HG02943 (cell line): Measurements from ENCODE around the gene GPR139.

ENCODE experiments used
- ATAC-seq: cut with Tn5 transposase; IDR thresholded peaks from one replicate; pipeline ENCODE4 v1.9.1; 2021; ENCODE audit warnings: mild to moderate bottlenecking, low read depth, moderate library complexity; ENCODE audit not compliant: unreplicated experiment

GPR139 gene

GRCh38 chr16:20056436-20056835 lies 17.3 kb downstream of the GPR139 start:
- no peak for ATAC-seq

DNA sequence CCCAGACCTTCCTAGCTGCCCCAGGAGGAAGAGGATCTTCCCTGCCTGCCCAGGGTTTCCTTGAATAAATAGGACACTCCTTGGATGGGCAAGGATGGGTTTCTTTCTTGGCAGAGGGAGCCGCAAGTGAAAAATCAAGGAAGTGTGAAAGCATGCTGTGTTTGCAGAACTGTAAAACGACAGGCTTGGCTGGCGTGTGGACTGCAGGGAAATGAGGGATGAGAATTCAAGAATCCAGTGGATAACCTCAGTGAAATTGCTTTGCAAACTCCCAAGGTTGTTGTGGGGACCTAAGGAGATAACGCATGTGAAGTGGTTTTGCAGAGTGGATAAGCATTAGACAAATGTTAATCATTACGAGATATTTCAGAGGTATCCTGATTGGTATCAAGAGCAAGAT lies 20.4 kb downstream of the GPR139 start:
- no peak for ATAC-seq

DNA sequence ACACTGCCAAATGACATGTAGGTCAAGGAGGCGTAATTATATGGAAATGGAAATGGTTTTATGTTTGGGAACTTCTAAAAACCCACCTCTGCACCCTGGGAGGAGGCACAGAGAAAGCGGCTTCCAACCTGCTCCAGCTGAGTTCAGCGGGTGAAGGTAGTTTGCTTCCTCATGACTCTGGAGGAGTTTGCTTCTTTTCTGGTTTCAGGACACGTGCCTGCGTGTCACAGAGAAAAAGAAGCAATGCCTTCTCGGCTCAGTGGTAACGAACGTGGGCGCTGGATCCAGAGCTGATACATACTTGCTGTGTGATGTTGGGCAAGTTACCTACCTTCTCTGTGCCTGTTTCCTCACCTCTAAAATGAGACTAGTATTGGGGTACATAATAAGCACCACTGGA lies 22.1 kb downstream of the GPR139 start:
- no peak for ATAC-seq

DNA sequence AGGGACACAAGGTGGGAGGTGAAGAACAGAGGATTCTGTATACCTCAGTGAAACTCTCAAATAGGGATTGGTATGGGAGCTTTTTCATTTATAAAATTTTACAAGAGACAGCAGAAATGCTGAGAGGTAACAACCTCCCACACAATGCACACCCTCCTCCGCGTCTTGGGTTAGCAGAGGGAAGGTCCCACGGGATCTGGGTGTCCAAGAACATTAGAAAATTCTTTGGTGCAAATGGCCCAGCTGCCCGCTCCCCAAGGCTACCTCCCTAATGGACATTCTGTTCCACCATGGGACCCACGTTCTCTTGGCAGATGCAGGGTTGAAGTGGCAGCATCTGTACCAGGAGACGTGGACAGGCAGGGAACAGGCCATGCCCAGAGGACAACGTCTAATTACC lies 22.5 kb downstream of the GPR139 start:
- no peak for ATAC-seq

- ATAC-seq, result no peak
Observed at GRCh38 chr16:20049831-20050230, 23.9 kb downstream of the GPR139 start.

- ATAC-seq, result no peak
Observed at GRCh38 chr16:20045886-20046285, 27.8 kb downstream of the GPR139 start.

GRCh38 chr16:20042848-20043247 lies 30.8 kb downstream of the GPR139 start:
- no peak for ATAC-seq

GRCh38 chr16:20041924-20042596 lies 31.6 kb downstream of the GPR139 start:
- ATAC-seq, result no peak

GRCh38 chr16:20040011-20040410 lies 33.7 kb downstream of the GPR139 start:
- ATAC-seq, result no peak

GRCh38 chr16:20029611-20030010 lies 44.1 kb downstream of the GPR139 start:
- no peak for ATAC-seq

DNA sequence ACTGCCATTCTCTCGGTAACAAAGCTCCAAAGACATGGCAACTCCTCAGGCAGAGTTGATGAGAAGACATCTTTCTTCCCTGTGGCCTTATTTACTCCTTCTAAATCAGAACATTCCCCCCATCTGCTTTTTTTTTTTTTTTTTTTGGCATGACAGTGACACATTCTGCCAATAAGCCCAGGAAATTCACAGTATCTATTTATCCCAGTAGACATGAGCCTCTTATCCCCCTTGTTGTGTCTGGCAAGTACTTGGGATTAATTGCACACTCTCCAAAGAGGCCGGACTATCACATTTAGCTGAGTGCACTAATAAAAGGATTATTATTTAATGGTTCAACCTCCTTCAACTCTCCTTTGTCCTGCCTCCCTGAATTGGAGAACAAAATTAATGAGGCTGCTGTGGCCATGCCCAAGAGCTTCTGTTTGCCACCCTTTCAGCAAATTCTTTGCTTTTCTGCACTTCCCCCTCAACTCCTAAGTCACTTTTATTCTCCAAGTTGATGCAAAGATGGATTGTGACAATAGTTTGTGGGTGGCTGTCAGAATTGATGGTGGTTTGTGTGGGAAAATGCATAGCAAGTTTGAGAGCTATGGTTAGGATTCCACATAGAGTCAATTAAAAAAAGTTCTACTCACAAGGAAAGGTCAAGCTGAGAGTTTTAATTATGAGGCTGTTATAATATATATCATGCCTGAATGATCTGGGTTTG lies 47.2 kb downstream of the GPR139 start:
- no peak for ATAC-seq

DNA sequence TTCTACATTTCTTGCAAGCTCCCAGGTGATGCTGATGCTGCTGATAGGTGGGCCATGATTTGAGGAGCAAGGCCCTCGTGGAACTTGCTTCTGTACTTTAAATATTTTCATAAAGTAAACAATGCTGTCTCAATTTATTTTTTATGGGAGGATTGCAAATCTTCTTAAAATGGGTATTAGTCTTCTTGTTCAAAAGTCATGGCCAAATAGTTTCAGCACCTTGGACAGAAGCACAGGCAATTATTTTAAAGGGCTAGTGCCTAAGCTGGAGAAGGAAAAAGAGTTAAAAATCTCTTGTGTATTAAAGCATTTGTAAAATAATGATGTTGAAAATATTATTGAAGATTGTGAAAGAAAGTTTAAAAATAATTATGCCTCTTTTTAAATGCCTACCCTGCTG lies 50.5 kb downstream of the GPR139 start:
- no peak for ATAC-seq

GRCh38 chr16:20020976-20021375 lies 52.7 kb downstream of the GPR139 start:
- no peak for ATAC-seq

- ATAC-seq, result no peak
Observed at GRCh38 chr16:20020083-20020482, 53.6 kb downstream of the GPR139 start.

DNA sequence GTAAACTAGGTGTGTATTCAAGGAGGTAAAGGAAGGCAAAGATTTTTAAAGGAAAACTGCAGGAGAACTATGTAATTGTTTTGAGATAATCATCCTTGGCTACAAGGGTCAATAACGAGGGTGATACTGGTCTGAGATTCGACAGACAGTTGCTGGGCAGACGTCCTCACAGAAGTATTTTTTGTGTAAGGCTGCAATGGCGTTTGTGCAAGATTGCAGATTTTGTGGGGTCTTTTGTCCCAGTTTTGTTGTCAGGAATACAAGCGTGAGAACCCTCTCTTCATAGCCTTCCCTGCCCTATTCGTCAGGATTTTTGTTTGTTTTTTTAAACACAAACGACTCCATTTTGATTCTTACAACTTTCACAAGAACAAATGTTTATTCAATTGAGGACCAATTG lies 57.5 kb downstream of the GPR139 start:
- no peak for ATAC-seq

- ATAC-seq, result no peak
Observed at GRCh38 chr16:20004931-20005330, 68.8 kb downstream of the GPR139 start.

- ATAC-seq, result no peak
Observed at GRCh38 chr16:20002936-20003335, 70.8 kb downstream of the GPR139 start.

DNA sequence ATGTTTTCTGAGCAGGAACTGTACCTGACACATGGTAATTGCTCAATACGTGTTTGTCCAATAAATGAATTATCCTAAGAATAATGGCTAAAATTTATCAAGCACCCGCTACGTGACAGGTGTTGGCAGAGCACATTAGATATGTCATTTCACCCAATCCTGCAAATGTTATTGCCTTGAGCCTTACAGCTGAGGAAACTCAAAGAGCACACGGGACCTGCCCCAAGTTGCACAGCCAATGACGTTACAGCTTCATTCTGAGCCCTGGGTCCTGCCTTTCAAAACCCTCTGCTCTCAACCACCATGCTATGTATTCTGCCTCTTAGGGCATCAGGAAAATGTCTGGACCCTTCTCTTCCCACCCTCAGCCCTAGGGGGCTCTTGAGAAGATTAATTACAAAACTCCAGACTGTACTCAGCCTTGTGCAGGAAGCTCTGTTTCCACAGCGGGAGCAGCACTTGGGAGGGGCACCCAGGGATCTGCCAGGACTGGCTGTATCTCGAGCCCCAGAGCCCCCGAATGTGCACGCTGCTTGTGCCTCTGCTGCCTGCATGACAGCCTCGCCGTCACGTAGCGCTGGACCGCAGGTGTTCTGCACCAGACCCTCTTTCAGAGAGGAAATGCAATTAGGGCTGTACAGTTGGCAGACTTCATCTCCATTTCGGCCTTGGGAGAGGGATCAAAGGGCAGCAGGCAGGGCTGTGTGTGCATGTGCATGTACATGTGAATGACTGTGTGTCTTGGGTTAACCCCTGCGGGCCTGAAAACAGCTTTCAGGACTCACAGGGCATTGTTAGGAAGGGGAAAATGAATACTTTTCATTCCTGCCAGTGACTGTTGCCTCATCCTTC lies 71.6 kb downstream of the GPR139 start:
- ATAC-seq, result no peak

GRCh38 chr16:19997734-19998133 lies 76.0 kb downstream of the GPR139 start:
- ATAC-seq, result no peak

DNA sequence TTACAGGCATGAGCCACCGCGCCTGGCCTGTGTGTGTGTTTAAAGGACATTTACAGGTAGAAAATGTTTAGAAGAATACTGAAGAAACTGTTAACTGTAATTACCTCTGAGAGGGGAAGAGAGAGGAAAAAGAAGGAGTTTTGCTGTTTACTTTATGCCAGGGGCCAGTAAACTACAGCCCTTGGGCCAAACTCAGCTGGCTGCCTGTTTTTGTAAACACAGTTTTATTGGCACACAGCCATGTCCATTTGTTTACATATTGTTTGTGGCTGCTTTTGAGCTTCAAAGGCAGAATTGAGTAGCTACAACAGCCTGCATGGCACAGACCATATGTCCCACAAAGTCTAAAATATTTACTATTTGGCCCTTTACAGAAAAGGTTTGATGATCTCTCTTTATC lies 76.4 kb downstream of the GPR139 start:
- ATAC-seq, result no peak

DNA sequence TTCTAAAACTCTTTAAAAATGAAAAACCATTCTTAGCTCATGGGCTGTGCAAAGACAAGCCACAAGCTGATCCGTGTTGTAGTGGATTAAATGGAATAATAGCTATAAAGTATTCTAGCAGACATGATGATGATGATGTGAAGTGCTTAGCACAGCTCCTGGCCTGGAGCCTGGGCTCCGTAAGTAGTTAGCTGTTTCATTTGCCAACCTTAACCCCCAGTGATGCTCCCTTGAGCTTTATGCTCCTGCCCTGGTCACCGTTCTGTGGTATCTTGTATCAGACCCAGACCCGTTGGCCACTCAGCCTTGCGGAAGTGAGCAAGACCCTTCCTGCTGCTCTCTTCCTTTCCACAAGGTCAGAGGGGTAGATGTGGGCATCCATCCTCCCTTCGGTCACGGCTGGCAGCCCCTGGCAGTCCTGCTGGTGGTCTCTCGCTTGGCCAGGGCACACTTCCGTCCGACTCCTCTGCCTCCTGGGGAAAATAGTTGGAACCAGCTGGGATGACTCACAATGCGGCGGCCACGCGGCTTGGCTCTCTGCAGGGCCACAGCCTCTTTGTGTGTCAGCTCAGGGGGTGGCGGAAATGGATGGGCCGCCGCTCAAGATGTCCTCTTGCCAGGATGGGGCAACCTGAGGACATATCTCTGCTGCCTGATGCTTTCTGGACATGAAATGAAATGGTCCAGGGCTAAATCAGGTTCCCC lies 79.1 kb downstream of the GPR139 start:
- ATAC-seq, result no peak
